NB4 (cell line): Measurements from ENCODE around the gene WDFY4.

Source experiments
- DNase-seq: peaks from one replicate; pipeline ENCODE4 v3.0.0; 2010; ENCODE audit warnings: low read depth
- H3K4me3 ChIP-seq: one replicate; pipeline ENCODE4 v1.5.1; 2011; ENCODE audit warnings: mild to moderate bottlenecking, low read depth, low read length, moderate library complexity
- MYC ChIP-seq: IDR thresholded peaks from 2 replicates; pipeline ENCODE4 v1.6.1; 2011; ENCODE audit warnings: low read depth, low read length
- POLR2A ChIP-seq: IDR thresholded peaks from 2 replicates; pipeline ENCODE4 v1.6.1; 2011; ENCODE audit warnings: mild to moderate bottlenecking; ENCODE audit not compliant: insufficient read length; ENCODE audit errors: extremely low read depth
- TF ChIP-seq, protein P1 (sequence below): IDR thresholded peaks from one replicate; pipeline ENCODE4 v1.5.1; 2012; ENCODE audit warnings: low read depth, low read length
- TF ChIP-seq, protein P2 (sequence below): IDR thresholded peaks from 2 replicates; pipeline ENCODE4 v1.6.1; 2011; ENCODE audit warnings: low read depth, low read length

The WDFY4 gene

DNA sequence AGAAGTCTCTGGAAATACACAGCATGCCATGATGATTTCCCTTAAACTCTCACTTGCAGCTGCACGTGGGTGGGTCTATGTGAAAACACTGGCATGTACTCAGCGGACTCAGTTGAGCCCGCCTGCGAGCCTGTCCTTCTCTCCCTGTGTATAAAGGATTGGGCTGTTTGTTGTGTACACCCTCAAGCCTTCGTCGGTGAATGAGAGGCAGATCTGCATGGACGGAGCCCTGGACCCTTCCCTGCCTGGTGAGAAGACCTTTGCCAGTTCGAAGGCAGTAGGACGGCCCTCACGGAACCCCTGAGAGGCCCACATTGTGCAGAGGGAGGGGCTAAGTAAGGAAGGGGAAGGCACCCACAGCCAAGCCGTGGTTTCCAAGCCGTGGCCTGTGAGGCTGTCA, 121.2 kb downstream of the WDFY4 start:
- DNase-seq = no peak
- no peak overlapping the region for H3K4me3 ChIP-seq
- TF ChIP-seq, protein P1, sequence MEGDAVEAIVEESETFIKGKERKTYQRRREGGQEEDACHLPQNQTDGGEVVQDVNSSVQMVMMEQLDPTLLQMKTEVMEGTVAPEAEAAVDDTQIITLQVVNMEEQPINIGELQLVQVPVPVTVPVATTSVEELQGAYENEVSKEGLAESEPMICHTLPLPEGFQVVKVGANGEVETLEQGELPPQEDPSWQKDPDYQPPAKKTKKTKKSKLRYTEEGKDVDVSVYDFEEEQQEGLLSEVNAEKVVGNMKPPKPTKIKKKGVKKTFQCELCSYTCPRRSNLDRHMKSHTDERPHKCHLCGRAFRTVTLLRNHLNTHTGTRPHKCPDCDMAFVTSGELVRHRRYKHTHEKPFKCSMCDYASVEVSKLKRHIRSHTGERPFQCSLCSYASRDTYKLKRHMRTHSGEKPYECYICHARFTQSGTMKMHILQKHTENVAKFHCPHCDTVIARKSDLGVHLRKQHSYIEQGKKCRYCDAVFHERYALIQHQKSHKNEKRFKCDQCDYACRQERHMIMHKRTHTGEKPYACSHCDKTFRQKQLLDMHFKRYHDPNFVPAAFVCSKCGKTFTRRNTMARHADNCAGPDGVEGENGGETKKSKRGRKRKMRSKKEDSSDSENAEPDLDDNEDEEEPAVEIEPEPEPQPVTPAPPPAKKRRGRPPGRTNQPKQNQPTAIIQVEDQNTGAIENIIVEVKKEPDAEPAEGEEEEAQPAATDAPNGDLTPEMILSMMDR = no peak
- TF ChIP-seq, protein P2, sequence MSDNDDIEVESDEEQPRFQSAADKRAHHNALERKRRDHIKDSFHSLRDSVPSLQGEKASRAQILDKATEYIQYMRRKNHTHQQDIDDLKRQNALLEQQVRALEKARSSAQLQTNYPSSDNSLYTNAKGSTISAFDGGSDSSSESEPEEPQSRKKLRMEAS = no peak
- TF ChIP-seq MYC = no peak
- TF ChIP-seq POLR2A = no peak

DNA sequence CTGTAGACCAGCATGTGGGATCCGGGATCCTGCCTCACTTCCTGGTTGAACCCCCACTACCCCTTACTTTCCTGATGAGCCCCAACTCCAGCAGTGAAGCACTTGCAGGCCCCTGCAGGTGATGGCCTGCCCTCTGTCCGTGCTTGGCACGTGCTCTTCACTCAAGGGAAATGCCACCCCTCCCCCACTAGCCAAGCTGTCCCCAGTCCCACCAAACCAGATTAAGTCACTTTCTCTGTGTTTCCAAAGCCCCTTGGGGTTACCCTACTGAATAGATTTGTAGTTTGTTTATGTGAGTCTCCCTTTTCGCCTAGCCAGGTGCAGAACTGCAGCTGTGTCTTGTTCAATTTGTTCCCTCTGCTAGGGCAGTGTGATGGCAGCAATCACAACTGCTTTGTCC, 121.7 kb downstream of the WDFY4 start:
- no peak overlapping the region for H3K4me3 ChIP-seq
- no peak for DNase-seq
- TF ChIP-seq POLR2A (no peak), MYC (no peak)
- TF ChIP-seq, protein P1 = no peak
- TF ChIP-seq, protein P2 = no peak

DNA sequence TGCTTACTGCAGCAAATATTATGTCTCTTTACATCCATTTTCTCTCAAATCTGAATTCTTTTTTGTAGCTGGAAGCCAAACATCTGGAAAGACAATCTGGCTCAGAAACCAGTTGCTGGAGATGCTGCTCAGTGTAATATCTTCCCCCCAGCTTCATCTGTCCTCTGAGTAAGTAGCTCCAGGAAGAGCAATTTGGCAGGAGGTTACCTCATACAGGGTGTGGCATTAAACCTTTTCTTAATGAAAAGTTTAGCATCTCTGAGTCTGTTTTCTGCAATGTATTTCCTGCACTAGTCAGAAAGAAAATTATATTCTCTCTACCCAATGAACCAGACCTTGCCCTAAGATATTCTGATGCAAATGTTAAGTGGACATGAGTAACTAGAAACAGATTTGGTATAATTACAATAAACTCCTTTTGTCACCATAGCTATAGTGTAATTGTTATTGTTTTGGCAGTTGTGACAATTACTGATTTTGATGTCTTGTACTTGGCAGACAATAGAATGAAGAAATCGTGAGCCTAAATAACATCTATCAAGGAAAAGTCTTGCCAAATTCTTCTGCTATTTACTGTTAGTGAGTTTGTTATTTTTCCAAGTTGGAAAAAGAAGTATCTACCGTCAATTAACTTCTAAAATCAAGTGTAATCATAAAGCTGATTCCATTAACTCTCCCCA, 123.3 kb downstream of the WDFY4 start:
- no peak overlapping the region for H3K4me3 ChIP-seq
- DNase-seq = no peak
- TF ChIP-seq MYC (no peak), POLR2A (no peak)
- TF ChIP-seq, protein P2 = no peak
- TF ChIP-seq, protein P1 = no peak

DNA sequence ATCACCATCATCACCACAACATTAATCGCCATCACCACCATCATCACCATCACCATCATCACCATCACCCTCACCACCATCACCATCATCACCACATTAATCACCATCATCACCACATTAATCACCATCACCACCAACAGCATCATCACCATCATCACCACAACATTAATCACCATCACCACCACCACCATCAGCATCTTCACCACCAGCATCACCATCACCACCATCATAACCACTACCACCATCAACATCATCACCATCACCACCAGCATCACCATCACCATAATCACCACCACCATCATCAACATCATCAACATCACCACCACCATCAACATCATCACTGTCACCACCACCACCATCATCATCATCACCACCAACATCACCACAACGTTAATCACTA, 124.6 kb downstream of the WDFY4 start:
- DNase-seq = no peak
- TF ChIP-seq, protein P2 = no peak
- TF ChIP-seq MYC (no peak), POLR2A (no peak)
- TF ChIP-seq, protein P1 = no peak
- no peak overlapping the region for H3K4me3 ChIP-seq

DNA sequence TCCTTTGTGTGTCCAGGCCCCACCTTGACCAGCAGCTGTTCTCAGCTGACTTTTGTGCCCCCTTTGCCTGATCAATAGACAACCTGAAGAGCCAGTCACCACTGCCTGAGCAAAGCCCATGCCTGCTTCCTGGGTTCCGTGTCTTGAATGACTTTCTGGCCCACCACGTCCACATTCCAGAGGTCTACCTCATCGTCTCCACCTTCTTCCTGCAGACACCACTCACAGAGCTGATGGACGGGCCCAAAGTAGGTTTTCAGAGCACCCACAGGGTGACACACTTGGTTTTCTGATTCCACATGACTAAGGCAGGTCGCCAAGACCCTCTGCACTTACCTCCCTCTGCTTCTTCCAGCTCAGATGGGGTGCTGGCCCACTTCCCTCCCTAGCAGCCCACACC, 126.8 kb downstream of the WDFY4 start:
- DNase-seq = no peak
- no peak overlapping the region for H3K4me3 ChIP-seq
- TF ChIP-seq, protein P1 = no peak
- TF ChIP-seq POLR2A = no peak
- TF ChIP-seq, protein P2 = no peak
- TF ChIP-seq MYC = no peak
